HepG2 (cell line): ENCODE results near the gene CASD1. TPM values are rescaled to one million over a fixed set of nuclear protein-coding genes. Genes with fewer than 3 reads are reported as not detected.
A peak's percentile ranks its signal among the peaks of the same experiment; 100 is the strongest.

ENCODE experiments used
- CCDC6 ChIP-seq: sonication (generic); formaldehyde crosslinking; IDR thresholded peaks from 2 replicates; pipeline ENCODE4 v1.8.1; 2022; ENCODE audit warnings: mild to moderate bottlenecking, missing genetic modification reagents, moderate library complexity
- HNF4G ChIP-seq, 2 experiments: sonication (generic) in 1 of 2; formaldehyde crosslinking in 1 of 2; IDR thresholded peaks; 2 replicates each; pipeline versions ENCODE4 v1.4.0 to v1.6.1; 2011 to 2020; ENCODE audit warnings: borderline replicate concordance in 2 of 2, low read depth in 2 of 2, mild to moderate bottlenecking in 2 of 2, low read length in 1 of 2, missing genetic modification reagents in 1 of 2, moderate library complexity in 1 of 2
- MEF2D ChIP-seq: sonication (generic); formaldehyde crosslinking; IDR thresholded peaks from 2 replicates; pipeline ENCODE4 v1.5.1; 2020; ENCODE audit warnings: mild to moderate bottlenecking, missing genetic modification reagents
- NFIC ChIP-seq: IDR thresholded peaks from 2 replicates; pipeline ENCODE4 v1.6.1; 2012; ENCODE audit warnings: mild to moderate bottlenecking, low read length, inconsistent platforms
- NFYB ChIP-seq: sonication (generic); formaldehyde crosslinking; IDR thresholded peaks from 2 replicates; pipeline ENCODE4 v1.4.0; 2020; ENCODE audit warnings: missing genetic modification reagents
- RBM39 ChIP-seq: fragments of 200-400 bp; formaldehyde crosslinking; IDR thresholded peaks from one replicate; pipeline ENCODE4 v1.6.1; 2018; ENCODE audit warnings: antibody characterized with exemption, mild to moderate bottlenecking, low read depth, low read length; ENCODE audit not compliant: poor library complexity, severe bottlenecking
- RCOR2 ChIP-seq: IDR thresholded peaks from 2 replicates; pipeline ENCODE4 v1.6.1; 2016; ENCODE audit warnings: missing biosample characterization, missing genetic modification reagents
- SIX1 ChIP-seq: sonication (generic); formaldehyde crosslinking; IDR thresholded peaks from 2 replicates; pipeline ENCODE4 v1.4.0; 2020; ENCODE audit warnings: missing genetic modification reagents, borderline replicate concordance
- TCF7 ChIP-seq: sonication (generic); IDR thresholded peaks from 2 replicates; pipeline ENCODE4 v1.6.1; 2016; ENCODE audit warnings: antibody characterized with exemption, low read depth
- ZBTB1 ChIP-seq: sonication (generic); formaldehyde crosslinking; IDR thresholded peaks from 2 replicates; pipeline ENCODE4 v1.4.0; 2020; ENCODE audit warnings: missing genetic modification reagents, borderline replicate concordance
- ZKSCAN8 ChIP-seq: IDR thresholded peaks from 2 replicates; pipeline ENCODE4 v1.6.1; 2016; ENCODE audit warnings: borderline replicate concordance, missing genetic modification reagents, missing compliant biosample characterization
- ZNF317 ChIP-seq: sonication (generic); formaldehyde crosslinking; IDR thresholded peaks from 2 replicates; pipeline ENCODE4 v1.5.0; 2020; ENCODE audit warnings: mild to moderate bottlenecking, missing genetic modification reagents
- ZNF530 ChIP-seq: sonication (generic); formaldehyde crosslinking; IDR thresholded peaks from 2 replicates; pipeline ENCODE4 v1.5.0; 2020; ENCODE audit warnings: low read depth, mild to moderate bottlenecking, missing genetic modification reagents
- polyA plus RNA-seq, 8 experiments: library from polyadenylated mRNA; depleted of rRNA in 3 of 8; stranded (reverse) in 7 of 8; unstranded in 1 of 8; fragments of >200 nt; fragmentation: Illumina TruSeq in 4 of 8; extraction: Trizol in 4 of 8; gene quantifications; 2 replicates each; pipeline versions ENCODE4 v1.2.1 to v1.2.3, GENCODE V29; 2011 to 2016; ENCODE audit warnings: low read depth in 4 of 8, missing spikeins in 1 of 8, mixed read lengths in 1 of 8; ENCODE audit not compliant: insufficient read depth in 1 of 8
- total RNA-seq, 5 experiments: library from RNA; depleted of rRNA; stranded (reverse); fragments of >200 nt; fragmentation: Illumina TruSeq; extraction: Trizol; gene quantifications; 2 replicates each; pipeline ENCODE4 v1.2.3, GENCODE V29; 2016; ENCODE audit warnings: low read depth in 1 of 5
- TF ChIP-seq, protein P1 (sequence below): sonication (generic); formaldehyde crosslinking; IDR thresholded peaks from 2 replicates; pipeline ENCODE4 v1.8.1; 2023; ENCODE audit warnings: mild to moderate bottlenecking, moderate library complexity, missing genetic modification reagents
- TF ChIP-seq, protein P2 (sequence below): IDR thresholded peaks from 2 replicates; pipeline ENCODE4 v1.6.1; 2012; ENCODE audit warnings: low read depth, low read length, improper control_type of control experiment
- TF ChIP-seq, protein P3 (sequence below): sonication (generic); formaldehyde crosslinking; IDR thresholded peaks from 2 replicates; pipeline ENCODE4 v1.9.0; 2021; ENCODE audit warnings: missing genetic modification reagents, borderline replicate concordance
- TF ChIP-seq, protein P4 (sequence below): sonication (generic); formaldehyde crosslinking; IDR thresholded peaks from 2 replicates; pipeline ENCODE4 v1.4.0; 2020; ENCODE audit warnings: missing genetic modification reagents, borderline replicate concordance

The CASD1 gene
- total and polyA plus RNA-seq, 2 of the 13 experiments (the other 11 are each of a cell fraction or from before 2014, with no cell fraction given): 22.9 to 32.6 TPM

DNA sequence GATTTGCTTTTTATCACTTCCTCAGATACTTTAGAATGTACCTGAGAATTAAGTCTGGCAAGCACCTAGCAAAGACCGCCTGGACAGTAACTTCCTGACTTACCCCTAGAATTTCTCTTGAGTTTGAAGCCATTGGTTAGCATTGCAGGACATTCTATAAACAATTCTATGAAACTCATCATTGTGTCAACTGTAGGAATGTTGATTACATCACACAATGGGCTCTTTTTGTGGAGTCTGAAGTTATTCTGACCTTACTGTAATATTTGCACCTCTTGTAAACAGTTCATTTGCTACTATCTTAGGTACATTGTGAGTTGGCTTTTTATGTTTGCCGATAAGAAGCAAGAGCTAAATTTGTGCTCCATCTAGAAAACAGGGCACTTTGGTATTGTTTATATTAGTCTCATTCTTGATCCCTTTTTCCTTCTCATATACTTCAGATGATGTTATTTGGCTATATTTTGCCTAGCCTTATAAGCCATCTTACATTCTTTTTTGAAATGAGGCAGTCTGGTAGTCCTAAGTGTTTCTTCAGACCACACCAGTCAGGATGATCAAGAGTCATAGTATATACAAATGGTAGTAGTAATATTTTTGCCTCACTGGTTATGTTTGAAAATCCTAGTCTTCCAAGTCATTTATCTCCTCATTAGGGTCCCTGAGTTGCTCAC is 52.4 kb downstream of the CASD1 start (continued):
- TF ChIP-seq, protein P1, sequence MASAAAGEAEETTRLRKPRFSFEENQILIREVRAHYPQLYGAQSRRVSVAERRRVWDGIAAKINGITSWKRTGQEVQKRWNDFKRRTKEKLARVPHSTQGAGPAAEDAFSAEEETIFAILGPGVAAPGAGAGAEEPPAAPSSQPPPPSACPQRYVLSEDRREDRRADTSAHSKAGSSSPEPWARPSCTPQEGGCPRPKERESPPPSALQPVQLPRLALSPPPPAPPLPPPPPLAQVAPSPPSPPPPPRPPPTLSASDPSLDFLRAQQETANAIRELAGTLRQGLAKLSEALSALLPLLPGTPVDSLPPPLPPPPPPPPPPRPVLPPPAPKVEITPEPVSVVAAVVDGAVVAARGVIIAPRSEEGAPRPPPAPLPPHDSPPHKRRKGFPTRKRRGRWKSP: peak; percentile 80; the same call in 1 of the 2 replicates
- TF ChIP-seq NFIC: peak; percentile 89
- peak; percentile 95 for TF ChIP-seq TCF7
- TF ChIP-seq, protein P2, sequence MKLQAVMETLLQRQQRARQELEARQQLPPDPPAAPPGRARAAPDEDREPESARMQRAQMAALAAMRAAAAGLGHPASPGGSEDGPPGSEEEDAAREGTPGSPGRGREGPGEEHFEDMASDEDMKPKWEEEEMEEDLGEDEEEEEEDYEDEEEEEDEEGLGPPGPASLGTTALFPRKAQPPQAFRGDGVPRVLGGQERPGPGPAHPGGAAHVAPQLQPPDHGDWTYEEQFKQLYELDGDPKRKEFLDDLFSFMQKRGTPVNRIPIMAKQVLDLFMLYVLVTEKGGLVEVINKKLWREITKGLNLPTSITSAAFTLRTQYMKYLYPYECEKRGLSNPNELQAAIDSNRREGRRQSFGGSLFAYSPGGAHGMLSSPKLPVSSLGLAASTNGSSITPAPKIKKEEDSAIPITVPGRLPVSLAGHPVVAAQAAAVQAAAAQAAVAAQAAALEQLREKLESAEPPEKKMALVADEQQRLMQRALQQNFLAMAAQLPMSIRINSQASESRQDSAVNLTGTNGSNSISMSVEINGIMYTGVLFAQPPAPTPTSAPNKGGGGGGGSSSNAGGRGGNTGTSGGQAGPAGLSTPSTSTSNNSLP: peak; percentile 82
- TF ChIP-seq, protein P3, sequence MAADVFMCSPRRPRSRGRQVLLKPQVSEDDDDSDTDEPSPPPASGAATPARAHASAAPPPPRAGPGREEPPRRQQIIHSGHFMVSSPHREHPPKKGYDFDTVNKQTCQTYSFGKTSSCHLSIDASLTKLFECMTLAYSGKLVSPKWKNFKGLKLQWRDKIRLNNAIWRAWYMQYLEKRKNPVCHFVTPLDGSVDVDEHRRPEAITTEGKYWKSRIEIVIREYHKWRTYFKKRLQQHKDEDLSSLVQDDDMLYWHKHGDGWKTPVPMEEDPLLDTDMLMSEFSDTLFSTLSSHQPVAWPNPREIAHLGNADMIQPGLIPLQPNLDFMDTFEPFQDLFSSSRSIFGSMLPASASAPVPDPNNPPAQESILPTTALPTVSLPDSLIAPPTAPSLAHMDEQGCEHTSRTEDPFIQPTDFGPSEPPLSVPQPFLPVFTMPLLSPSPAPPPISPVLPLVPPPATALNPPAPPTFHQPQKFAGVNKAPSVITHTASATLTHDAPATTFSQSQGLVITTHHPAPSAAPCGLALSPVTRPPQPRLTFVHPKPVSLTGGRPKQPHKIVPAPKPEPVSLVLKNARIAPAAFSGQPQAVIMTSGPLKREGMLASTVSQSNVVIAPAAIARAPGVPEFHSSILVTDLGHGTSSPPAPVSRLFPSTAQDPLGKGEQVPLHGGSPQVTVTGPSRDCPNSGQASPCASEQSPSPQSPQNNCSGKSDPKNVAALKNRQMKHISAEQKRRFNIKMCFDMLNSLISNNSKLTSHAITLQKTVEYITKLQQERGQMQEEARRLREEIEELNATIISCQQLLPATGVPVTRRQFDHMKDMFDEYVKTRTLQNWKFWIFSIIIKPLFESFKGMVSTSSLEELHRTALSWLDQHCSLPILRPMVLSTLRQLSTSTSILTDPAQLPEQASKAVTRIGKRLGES (CRISPR knock-in tag): 0 out of 2 replicates have a peak, but pooled peaks have one; percentile 41
- TF ChIP-seq CCDC6 (CRISPR knock-in tag): peak; percentile 71
- no peak for TF ChIP-seq ZBTB1 (CRISPR knock-in tag)
- peak; percentile 91; the same call in 1 of the 2 replicates for TF ChIP-seq RCOR2
- TF ChIP-seq, protein P4, sequence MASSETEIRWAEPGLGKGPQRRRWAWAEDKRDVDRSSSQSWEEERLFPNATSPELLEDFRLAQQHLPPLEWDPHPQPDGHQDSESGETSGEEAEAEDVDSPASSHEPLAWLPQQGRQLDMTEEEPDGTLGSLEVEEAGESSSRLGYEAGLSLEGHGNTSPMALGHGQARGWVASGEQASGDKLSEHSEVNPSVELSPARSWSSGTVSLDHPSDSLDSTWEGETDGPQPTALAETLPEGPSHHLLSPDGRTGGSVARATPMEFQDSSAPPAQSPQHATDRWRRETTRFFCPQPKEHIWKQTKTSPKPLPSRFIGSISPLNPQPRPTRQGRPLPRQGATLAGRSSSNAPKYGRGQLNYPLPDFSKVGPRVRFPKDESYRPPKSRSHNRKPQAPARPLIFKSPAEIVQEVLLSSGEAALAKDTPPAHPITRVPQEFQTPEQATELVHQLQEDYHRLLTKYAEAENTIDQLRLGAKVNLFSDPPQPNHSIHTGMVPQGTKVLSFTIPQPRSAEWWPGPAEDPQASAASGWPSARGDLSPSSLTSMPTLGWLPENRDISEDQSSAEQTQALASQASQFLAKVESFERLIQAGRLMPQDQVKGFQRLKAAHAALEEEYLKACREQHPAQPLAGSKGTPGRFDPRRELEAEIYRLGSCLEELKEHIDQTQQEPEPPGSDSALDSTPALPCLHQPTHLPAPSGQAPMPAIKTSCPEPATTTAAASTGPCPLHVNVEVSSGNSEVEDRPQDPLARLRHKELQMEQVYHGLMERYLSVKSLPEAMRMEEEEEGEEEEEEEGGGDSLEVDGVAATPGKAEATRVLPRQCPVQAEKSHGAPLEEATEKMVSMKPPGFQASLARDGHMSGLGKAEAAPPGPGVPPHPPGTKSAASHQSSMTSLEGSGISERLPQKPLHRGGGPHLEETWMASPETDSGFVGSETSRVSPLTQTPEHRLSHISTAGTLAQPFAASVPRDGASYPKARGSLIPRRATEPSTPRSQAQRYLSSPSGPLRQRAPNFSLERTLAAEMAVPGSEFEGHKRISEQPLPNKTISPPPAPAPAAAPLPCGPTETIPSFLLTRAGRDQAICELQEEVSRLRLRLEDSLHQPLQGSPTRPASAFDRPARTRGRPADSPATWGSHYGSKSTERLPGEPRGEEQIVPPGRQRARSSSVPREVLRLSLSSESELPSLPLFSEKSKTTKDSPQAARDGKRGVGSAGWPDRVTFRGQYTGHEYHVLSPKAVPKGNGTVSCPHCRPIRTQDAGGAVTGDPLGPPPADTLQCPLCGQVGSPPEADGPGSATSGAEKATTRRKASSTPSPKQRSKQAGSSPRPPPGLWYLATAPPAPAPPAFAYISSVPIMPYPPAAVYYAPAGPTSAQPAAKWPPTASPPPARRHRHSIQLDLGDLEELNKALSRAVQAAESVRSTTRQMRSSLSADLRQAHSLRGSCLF (CRISPR knock-in tag): no peak
- TF ChIP-seq HNF4G (IDR thresholded peaks at IDR 0.05; ENCODE audit: borderline replicate concordance, low read depth, low read length): peak; percentile 37; the same call in 1 of the 2 replicates
- TF ChIP-seq HNF4G (CRISPR knock-in tag; IDR thresholded peaks at IDR 0.05; ENCODE audit: borderline replicate concordance, low read depth): peak; percentile 42; the same call in 1 of the 2 replicates
- no peak for TF ChIP-seq RBM39
- peak; percentile 25; the same call in 1 of the 2 replicates for TF ChIP-seq NFYB (CRISPR knock-in tag)
- TF ChIP-seq ZNF530 (CRISPR knock-in tag): no peak
- peak; percentile 80; the same call in 1 of the 2 replicates for TF ChIP-seq SIX1 (CRISPR knock-in tag)
- 0 out of 2 replicates have a peak, but pooled peaks have one; percentile 45 for TF ChIP-seq ZNF317
- TF ChIP-seq ZKSCAN8 (CRISPR knock-in tag): peak; percentile 80
- TF ChIP-seq MEF2D (CRISPR knock-in tag): peak; percentile 87
